HG02798 (cell line): ENCODE results near the gene EPHA8.

Experiments
- ATAC-seq: cut with Tn5 transposase; IDR thresholded peaks from one replicate; pipeline ENCODE4 v1.9.1; 2021; ENCODE audit warnings: mild to moderate bottlenecking; ENCODE audit not compliant: unreplicated experiment, poor library complexity

The EPHA8 gene

GRCh38 chr1:22612671-22613571 is 49.6 kb downstream of the EPHA8 start:
- ATAC-seq: no peak

- no peak for ATAC-seq
Observed at GRCh38 chr1:22613572-22613918, 50.3 kb downstream of the EPHA8 start.

GRCh38 chr1:22613951-22614350 is 50.7 kb downstream of the EPHA8 start:
- ATAC-seq: no peak

- ATAC-seq: no peak
Observed at GRCh38 chr1:22615886-22616285, 52.6 kb downstream of the EPHA8 start.

GRCh38 chr1:22616571-22616970 is 53.3 kb downstream of the EPHA8 start:
- no peak for ATAC-seq

- no peak for ATAC-seq
Observed at GRCh38 chr1:22618056-22618455, 54.8 kb downstream of the EPHA8 start.

GRCh38 chr1:22619252-22619651 is 56.0 kb downstream of the EPHA8 start:
- ATAC-seq: no peak

GRCh38 chr1:22619798-22620197 is 56.5 kb downstream of the EPHA8 start:
- no peak for ATAC-seq

- no peak for ATAC-seq
Observed at GRCh38 chr1:22621761-22622160, 58.5 kb downstream of the EPHA8 start.

GRCh38 chr1:22625262-22625925 is 62.1 kb downstream of the EPHA8 start:
- ATAC-seq: no peak

GRCh38 chr1:22626237-22627157 is 63.2 kb downstream of the EPHA8 start:
- ATAC-seq: no peak

GRCh38 chr1:22627331-22627730 is 64.0 kb downstream of the EPHA8 start:
- no peak for ATAC-seq

GRCh38 chr1:22628698-22629444 is 65.6 kb downstream of the EPHA8 start:
- ATAC-seq: no peak

GRCh38 chr1:22629886-22630285 is 66.6 kb downstream of the EPHA8 start:
- no peak for ATAC-seq

- ATAC-seq: no peak
Observed at GRCh38 chr1:22633697-22634463, 70.6 kb downstream of the EPHA8 start.

- ATAC-seq: no peak
Observed at GRCh38 chr1:22635436-22635835, 72.1 kb downstream of the EPHA8 start.

GRCh38 chr1:22636353-22636752 is 73.1 kb downstream of the EPHA8 start, which contains the start of gene C1QA:
TSS of gene C1QA (plus strand) at chr1:22636628. CDS start at chr1:22637617, 989 bp downstream.
- no peak for ATAC-seq

GRCh38 chr1:22636927-22637326 is 73.6 kb downstream of the EPHA8 start:
- no peak for ATAC-seq

GRCh38 chr1:22637907-22638445 is 74.7 kb downstream of the EPHA8 start:
- ATAC-seq: no peak
